DND-41 (cell line): Measurements from ENCODE around the gene NDC80.

Experiments
- EZH2 ChIP-seq: IDR thresholded peaks from 3 replicates; pipeline ENCODE4 v1.6.1; 2012; ENCODE audit warnings: borderline replicate concordance, low read depth, mild to moderate bottlenecking, moderate library complexity, low read length, inconsistent platforms; ENCODE audit not compliant: severe bottlenecking
- TF ChIP-seq, protein P1 (sequence below): IDR thresholded peaks from 2 replicates; pipeline ENCODE4 v1.5.1; 2012; ENCODE audit warnings: borderline replicate concordance, low read length, moderate library complexity, mild to moderate bottlenecking; ENCODE audit not compliant: poor library complexity, severe bottlenecking; ENCODE audit errors: extremely low read depth

DNA sequence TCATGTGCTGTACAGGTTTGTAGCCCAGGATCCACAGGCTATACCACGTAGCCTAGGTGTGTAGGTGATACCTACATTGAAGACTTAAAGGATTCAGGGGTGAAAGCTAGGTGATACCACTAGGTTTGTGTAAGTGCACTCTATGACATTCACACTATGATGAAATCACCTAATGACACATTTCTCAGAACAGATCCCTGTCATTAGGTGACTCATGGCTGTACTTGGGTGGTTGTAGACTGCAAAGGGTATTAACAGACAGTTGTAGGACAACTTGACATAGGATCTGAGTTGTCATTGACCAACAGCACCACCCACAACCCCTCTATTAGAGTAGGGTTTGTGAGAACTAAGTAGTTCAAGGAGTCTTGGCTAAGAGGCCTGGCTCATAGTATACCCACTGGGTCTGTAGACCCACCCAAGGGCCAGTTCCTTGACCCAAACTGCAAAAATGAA is 56.5 kb downstream of the NDC80 start:
- TF ChIP-seq, protein P1, sequence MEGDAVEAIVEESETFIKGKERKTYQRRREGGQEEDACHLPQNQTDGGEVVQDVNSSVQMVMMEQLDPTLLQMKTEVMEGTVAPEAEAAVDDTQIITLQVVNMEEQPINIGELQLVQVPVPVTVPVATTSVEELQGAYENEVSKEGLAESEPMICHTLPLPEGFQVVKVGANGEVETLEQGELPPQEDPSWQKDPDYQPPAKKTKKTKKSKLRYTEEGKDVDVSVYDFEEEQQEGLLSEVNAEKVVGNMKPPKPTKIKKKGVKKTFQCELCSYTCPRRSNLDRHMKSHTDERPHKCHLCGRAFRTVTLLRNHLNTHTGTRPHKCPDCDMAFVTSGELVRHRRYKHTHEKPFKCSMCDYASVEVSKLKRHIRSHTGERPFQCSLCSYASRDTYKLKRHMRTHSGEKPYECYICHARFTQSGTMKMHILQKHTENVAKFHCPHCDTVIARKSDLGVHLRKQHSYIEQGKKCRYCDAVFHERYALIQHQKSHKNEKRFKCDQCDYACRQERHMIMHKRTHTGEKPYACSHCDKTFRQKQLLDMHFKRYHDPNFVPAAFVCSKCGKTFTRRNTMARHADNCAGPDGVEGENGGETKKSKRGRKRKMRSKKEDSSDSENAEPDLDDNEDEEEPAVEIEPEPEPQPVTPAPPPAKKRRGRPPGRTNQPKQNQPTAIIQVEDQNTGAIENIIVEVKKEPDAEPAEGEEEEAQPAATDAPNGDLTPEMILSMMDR: no peak
- no peak for TF ChIP-seq EZH2
